HEK293T (cell line): Measurements from ENCODE around the gene KIAA1217.

Experiments used
- CTCF ChIA-PET: fragments of 350-600 bp; formaldehyde crosslinking; extraction: SDS; loops from one replicate; lab custom pipeline; 2021; ENCODE audit warnings: antibody characterized with exemption, inconsistent platforms; lab: Yijun Ruan, JAX
- POLR2A ChIA-PET: fragments of 350-600 bp; formaldehyde crosslinking; extraction: SDS; loops from one replicate; lab custom pipeline; 2020; ENCODE audit warnings: antibody characterized with exemption, inconsistent platforms; lab: Yijun Ruan, JAX
- DNase-seq: peaks from one replicate; pipeline ENCODE4 v3.0.0; 2012; ENCODE audit warnings: mixed read lengths; ENCODE audit errors: extremely low spot score
- ARNT ChIP-seq: fragments of 450-650 bp; IDR thresholded peaks from 2 replicates; pipeline ENCODE4 v1.6.1; 2017; ENCODE audit warnings: mild to moderate bottlenecking
- BHLHE40 ChIP-seq: fragments of 450-650 bp; IDR thresholded peaks from 2 replicates; pipeline ENCODE4 v1.6.1; 2016; ENCODE audit warnings: mild to moderate bottlenecking, moderate library complexity, borderline replicate concordance
- CTBP1 ChIP-seq: fragments of 450-650 bp; IDR thresholded peaks from 2 replicates; pipeline ENCODE4 v1.6.1; 2016; ENCODE audit warnings: borderline replicate concordance
- ELF4 ChIP-seq: fragments of 450-650 bp; IDR thresholded peaks from 2 replicates; pipeline ENCODE4 v1.6.1; 2017; ENCODE audit warnings: antibody characterized with exemption
- FOXA1 ChIP-seq: fragments of 450-650 bp; IDR thresholded peaks from 2 replicates; pipeline ENCODE4 v1.6.1; 2016; ENCODE audit warnings: mild to moderate bottlenecking
- FOXK2 ChIP-seq: fragments of 450-650 bp; IDR thresholded peaks from 2 replicates; pipeline ENCODE4 v1.6.1; 2016; ENCODE audit warnings: mild to moderate bottlenecking
- FOXM1 ChIP-seq: fragments of 450-650 bp; IDR thresholded peaks from 2 replicates; pipeline ENCODE4 v1.6.1; 2017; ENCODE audit warnings: mild to moderate bottlenecking, borderline replicate concordance
- HDGF ChIP-seq: fragments of 450-650 bp; IDR thresholded peaks from 2 replicates; pipeline ENCODE4 v1.6.1; 2017; ENCODE audit warnings: antibody characterized with exemption, borderline replicate concordance
- L3MBTL2 ChIP-seq: fragments of 450-650 bp; conservative IDR thresholded peaks from 2 replicates; pipeline ENCODE4 v1.6.1; 2016; ENCODE audit warnings: mild to moderate bottlenecking
- LEF1 ChIP-seq: fragments of 450-650 bp; IDR thresholded peaks from 2 replicates; pipeline ENCODE4 v1.6.1; 2017; ENCODE audit warnings: mild to moderate bottlenecking, borderline replicate concordance
- NFRKB ChIP-seq: fragments of 450-650 bp; IDR thresholded peaks from 2 replicates; pipeline ENCODE4 v1.6.1; 2016; ENCODE audit warnings: mild to moderate bottlenecking, moderate library complexity
- PKNOX1 ChIP-seq: fragments of 450-650 bp; IDR thresholded peaks from 2 replicates; pipeline ENCODE4 v1.6.1; 2016
- SP1 ChIP-seq: fragments of 450-650 bp; IDR thresholded peaks from 2 replicates; pipeline ENCODE4 v1.6.1; 2017
- SUZ12 ChIP-seq: fragments of 450-650 bp; IDR thresholded peaks from 2 replicates; pipeline ENCODE4 v1.6.1; 2016; ENCODE audit warnings: mild to moderate bottlenecking
- TARDBP ChIP-seq: fragments of 450-650 bp; IDR thresholded peaks from 2 replicates; pipeline ENCODE4 v1.6.1; 2016
- ZNF384 ChIP-seq: fragments of 450-650 bp; IDR thresholded peaks from 2 replicates; pipeline ENCODE4 v1.6.1; 2016

The KIAA1217 gene

DNA sequence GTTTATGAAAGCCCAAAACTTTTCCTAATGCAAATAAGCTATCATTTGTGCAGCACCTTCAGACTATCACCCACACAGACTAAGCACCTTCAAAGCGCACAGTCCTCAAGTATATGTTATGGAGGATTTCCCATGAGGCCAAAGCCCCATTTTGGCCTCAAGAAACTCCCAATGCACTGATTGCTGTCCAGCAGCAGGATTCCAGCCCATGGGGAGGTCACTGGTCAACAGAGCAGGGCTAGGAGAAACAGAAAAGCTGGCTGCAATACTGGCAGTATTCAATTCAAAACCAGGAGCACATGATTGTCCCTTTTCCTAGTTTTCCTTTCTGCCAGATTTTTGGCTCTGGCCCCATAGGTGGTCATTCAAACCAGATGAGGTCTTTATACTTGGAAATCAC is 24.5 kb upstream of the KIAA1217 start:
- no peak for DNase-seq
- ChIA-PET CTCF (no interaction called here), POLR2A (no interaction called here)
- no peak for TF ChIP-seq LEF1
- TF ChIP-seq PKNOX1: no peak
- TF ChIP-seq L3MBTL2: no peak
- TF ChIP-seq ELF4: no peak
- no peak for TF ChIP-seq ZNF384
- TF ChIP-seq CTBP1: no peak
- TF ChIP-seq BHLHE40: no peak
- no peak for TF ChIP-seq SUZ12
- no peak for TF ChIP-seq FOXM1
- TF ChIP-seq TARDBP: no peak
- TF ChIP-seq ARNT: no peak
- TF ChIP-seq NFRKB: no peak
- no peak for TF ChIP-seq FOXA1

DNA sequence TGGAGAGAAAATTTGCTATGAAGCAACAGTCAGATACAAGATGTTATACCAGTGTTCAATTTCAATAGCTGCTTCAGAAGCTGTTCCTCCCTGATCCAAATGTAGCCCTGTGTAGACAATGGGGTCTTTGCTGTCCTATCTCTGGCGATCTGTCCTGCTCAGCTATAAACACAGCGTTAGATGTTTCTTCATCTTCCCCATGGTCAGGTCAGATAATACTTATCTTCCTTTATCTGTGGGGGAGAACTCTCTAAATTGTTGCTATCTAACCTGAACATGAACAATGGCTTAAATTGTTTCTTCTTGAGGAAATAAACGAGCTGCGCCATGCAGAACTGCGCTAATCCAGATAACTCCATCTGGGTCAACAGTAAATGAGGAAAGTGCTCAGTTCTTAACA is 15.6 kb upstream of the KIAA1217 start:
- no peak for TF ChIP-seq BHLHE40
- TF ChIP-seq ZNF384: no peak
- TF ChIP-seq L3MBTL2: no peak
- no peak for TF ChIP-seq CTBP1
- no peak for TF ChIP-seq FOXA1
- TF ChIP-seq ARNT: no peak
- no peak for TF ChIP-seq ELF4
- TF ChIP-seq HDGF: no peak
- no peak for TF ChIP-seq SUZ12
- no peak for TF ChIP-seq TARDBP
- no peak for TF ChIP-seq FOXK2
- no peak for TF ChIP-seq NFRKB
- no peak for TF ChIP-seq SP1
- no peak for TF ChIP-seq LEF1
- TF ChIP-seq PKNOX1: no peak
- no peak for TF ChIP-seq FOXM1
- DNase-seq: no peak
- ChIA-PET CTCF (interaction anchor here (0.7 to 1.1 kb wide), 3 partner anchors 199 to 212 kb away, joined by 3 to 6 read pairs (median 5); no protein-coding TSS in a partner anchor), POLR2A (no interaction called here)

DNA sequence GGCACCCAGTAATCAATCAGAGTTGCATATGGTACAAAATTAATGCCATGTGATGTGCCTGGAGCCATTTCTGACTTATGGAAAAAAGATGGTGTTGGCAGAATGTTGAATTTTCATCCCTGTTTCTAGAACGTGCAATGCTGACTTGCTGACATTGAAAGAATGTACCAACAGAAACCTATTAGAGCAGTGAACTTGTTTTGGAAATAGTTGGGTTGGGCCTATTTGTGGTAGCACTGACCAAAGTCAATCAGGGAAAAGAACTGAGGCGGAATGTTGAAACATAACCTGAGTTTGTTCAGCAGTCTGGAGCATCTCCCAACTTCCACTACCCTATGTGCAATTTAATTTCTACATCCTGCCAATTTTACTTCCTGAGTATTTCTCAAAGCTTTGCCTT is 11.7 kb upstream of the KIAA1217 start:
- POLR2A ChIA-PET: no interaction called here
- CTCF ChIA-PET: interaction anchor here (0.6 to 1.7 kb wide), 4 partner anchors 17 to 202 kb away, joined by 3 to 7 read pairs (median 4); no protein-coding TSS in a partner anchor
- no peak for DNase-seq
- no peak for TF ChIP-seq SP1
- no peak for TF ChIP-seq ELF4
- TF ChIP-seq TARDBP: no peak
- TF ChIP-seq FOXA1: no peak
- TF ChIP-seq FOXM1: no peak
- no peak for TF ChIP-seq L3MBTL2

DNA sequence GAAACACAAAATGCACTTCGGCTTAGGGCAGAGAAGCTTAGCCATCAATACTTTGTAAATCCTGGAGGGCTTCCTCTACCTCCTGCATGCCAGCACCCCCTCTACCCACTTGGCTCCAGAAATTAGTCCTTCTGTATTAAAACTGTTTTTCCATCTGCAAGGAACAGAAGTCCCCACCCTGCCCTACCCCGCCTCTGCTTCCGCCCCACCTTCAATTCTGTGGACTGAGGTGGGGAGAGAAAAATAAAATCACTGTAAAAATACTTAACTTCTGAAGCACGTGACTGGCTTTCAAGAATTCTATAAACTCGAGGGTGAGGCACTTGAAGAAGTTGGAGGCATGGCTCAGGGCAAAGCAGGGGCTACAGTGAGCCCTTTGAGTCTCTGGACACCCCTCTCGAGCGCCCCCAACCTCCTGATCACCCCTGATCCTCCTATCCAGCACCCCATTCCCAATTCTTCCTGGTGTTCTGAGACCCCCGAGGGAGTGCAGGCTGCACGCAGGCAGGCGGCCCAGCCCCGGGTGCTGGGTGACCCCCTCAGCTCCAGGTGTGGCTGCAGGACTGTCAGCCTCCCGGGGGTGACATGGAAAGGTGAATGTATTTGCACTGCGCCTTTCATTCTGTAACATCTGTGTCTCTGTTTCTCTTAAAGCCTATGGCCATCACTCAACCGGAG is 7.3 kb upstream of the KIAA1217 start:
- TF ChIP-seq TARDBP (no peak), FOXA1 (no peak), SP1 (no peak), L3MBTL2 (no peak), BHLHE40 (no peak), FOXM1 (no peak), PKNOX1 (no peak)
- ChIA-PET CTCF (interaction anchor here (0.9 kb wide), 1 partner anchor 356 kb away, joined by 3 read pairs; no protein-coding TSS in a partner anchor), POLR2A (no interaction called here)
- no peak for DNase-seq

DNA sequence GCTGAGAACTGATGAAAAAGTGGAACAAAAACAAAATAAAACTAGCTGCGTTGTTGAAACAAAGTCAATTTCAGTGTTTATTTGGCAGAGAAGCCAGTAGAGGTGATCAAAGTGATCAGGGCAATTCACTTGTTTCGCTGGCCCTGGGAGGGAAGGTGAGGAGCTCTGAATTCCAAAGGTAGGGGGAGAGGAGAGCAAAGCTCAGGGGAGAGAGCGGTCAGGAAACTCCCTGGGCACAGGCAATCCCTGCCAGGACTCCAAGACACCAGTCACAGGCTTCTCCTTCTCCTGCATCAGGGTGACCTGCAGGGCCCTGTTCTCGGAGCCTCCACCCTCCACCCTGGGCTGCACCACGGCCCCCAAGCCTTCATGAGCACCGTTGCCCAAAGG is 6.8 kb upstream of the KIAA1217 start:
- ChIA-PET CTCF (no interaction called here), POLR2A (no interaction called here)
- TF ChIP-seq ZNF384: no peak
- no peak for TF ChIP-seq FOXM1
- no peak for TF ChIP-seq ELF4
- no peak for TF ChIP-seq L3MBTL2
- no peak for TF ChIP-seq HDGF
- no peak for TF ChIP-seq FOXK2
- no peak for TF ChIP-seq NFRKB
- no peak for TF ChIP-seq FOXA1
- no peak for TF ChIP-seq SUZ12
- no peak for TF ChIP-seq PKNOX1
- no peak for TF ChIP-seq ARNT
- no peak for TF ChIP-seq BHLHE40
- TF ChIP-seq CTBP1: no peak
- TF ChIP-seq SP1: no peak
- TF ChIP-seq LEF1: no peak
- no peak for TF ChIP-seq TARDBP
- DNase-seq: no peak

DNA sequence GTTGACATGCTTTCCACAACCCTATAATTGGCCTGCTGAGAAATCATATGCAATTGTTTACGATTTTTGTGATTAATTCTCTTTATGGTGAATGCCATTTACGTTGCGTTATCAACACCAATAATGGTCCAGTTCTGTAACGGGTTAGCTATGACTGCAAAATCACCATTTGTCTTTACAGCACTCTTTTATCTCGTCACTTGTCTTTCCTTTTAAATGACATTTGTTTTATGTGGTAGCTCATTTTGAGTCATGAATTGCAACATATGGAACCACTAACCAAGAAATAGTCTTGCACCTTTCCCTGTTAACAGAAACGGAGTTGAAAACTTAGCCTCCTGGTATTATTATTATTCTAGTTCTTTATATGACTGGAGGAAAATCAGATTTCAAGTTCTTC is 3.1 kb upstream of the KIAA1217 start:
- ChIA-PET POLR2A (no interaction called here), CTCF (no interaction called here)
- DNase-seq: no peak
- TF ChIP-seq FOXK2 (no peak), FOXA1 (no peak), SUZ12 (no peak), ELF4 (no peak), BHLHE40 (no peak), ARNT (no peak), TARDBP (no peak), L3MBTL2 (no peak), FOXM1 (no peak), CTBP1 (no peak), SP1 (no peak), LEF1 (no peak), NFRKB (no peak), ZNF384 (no peak), HDGF (no peak), PKNOX1 (no peak)
